K562 (cell line): ENCODE data around the gene CHRNA10. TPM values are rescaled to one million over a fixed set of nuclear protein-coding genes. Genes with fewer than 3 reads are reported as not detected.

ENCODE experiments used
- ATAC-seq: fragments of 200-7000 bp; cut with Tn5 transposase; 3 replicates; pipeline ENCODE4 v1.9.1; 2020; ENCODE audit warnings: moderate library complexity
- BruUV-seq: library from RNA; stranded (reverse); fragments of 400-500 nt; replicated peaks from 2 replicates; lab custom pipeline; 2021; lab: Mats Ljungman, UMichigan
- CTCF ChIA-PET: fragments of 300-600 bp; formaldehyde crosslinking; extraction: SDS; loops from one replicate; lab custom pipeline; 2021; ENCODE audit warnings: low intra/inter-chr PET ratio; lab: Yijun Ruan, JAX
- POLR2A ChIA-PET: fragments of 300-600, 350-650 bp; sonication (Branson Sonifier 250); formaldehyde crosslinking; extraction: SDS; loops from one replicate; lab custom pipeline; 2021; ENCODE audit warnings: antibody characterized with exemption, inconsistent platforms; lab: Yijun Ruan, JAX
- DNase-seq, 4 experiments: peaks; one replicate each; pipeline versions ENCODE4 v3.0.0 to v3.0.0-alpha.2; 2011 to 2018; ENCODE audit warnings: low spot score in 3 of 4, mixed read lengths in 3 of 4; ENCODE audit errors: extremely low read depth in 1 of 4
- FAIRE-seq: peaks from 2 replicates; lab custom pipeline; 2011; peaks lifted over from hg19 to GRCh38; lab: Jason Lieb, UNC
- H2AFZ ChIP-seq: 2 replicates; pipeline ENCODE4 v1.6.0; 2011; ENCODE audit warnings: low read depth, low read length, control low read depth, inconsistent platforms
- H3K27ac ChIP-seq: fragments of 200-600 bp; 3 replicates; pipeline ENCODE4 v1.8.0; 2011; ENCODE audit warnings: low read depth, mild to moderate bottlenecking, control low read depth, inconsistent platforms, low read length, moderate library complexity, mixed read lengths; ENCODE audit errors: extremely low read depth
- H3K27me3 ChIP-seq, 2 experiments: fragments of 300-600 bp in 1 of 2; 2 replicates in 1 of 2; 3 replicates in 1 of 2; pipeline versions ENCODE4 v1.6.0 to v1.8.0; 2011; ENCODE audit warnings: inconsistent platforms in 2 of 2, low read length in 2 of 2, mild to moderate bottlenecking in 1 of 2, mixed read lengths in 1 of 2, moderate library complexity in 1 of 2; ENCODE audit not compliant: control insufficient read depth in 2 of 2, insufficient read depth in 2 of 2
- H3K36me3 ChIP-seq: fragments of 300-600 bp; 3 replicates; pipeline ENCODE4 v1.8.0; 2011; ENCODE audit warnings: mild to moderate bottlenecking, low read length, inconsistent platforms; ENCODE audit not compliant: control insufficient read depth, insufficient read depth
- H3K4me1 ChIP-seq, 2 experiments: fragments of 200-600 bp in 1 of 2; replicated peaks in 1 of 2; 2 replicates in 1 of 2; 3 replicates in 1 of 2; pipeline versions ENCODE4 v1.5.1 to v1.8.0; 2011; ENCODE audit warnings: inconsistent platforms in 2 of 2, low read length in 2 of 2, mild to moderate bottlenecking in 1 of 2, mixed read lengths in 1 of 2, moderate library complexity in 1 of 2; ENCODE audit not compliant: control insufficient read depth in 2 of 2, insufficient read depth in 2 of 2
- H3K4me2 ChIP-seq: 2 replicates; pipeline ENCODE4 v1.6.1; 2011; ENCODE audit warnings: low read length, control low read depth, inconsistent platforms, mixed read lengths; ENCODE audit not compliant: insufficient read depth
- H3K4me3 ChIP-seq: fragments of 200-600 bp; sonication (generic), shearing (Covaris generic); 2 replicates; pipeline ENCODE4 v1.5.1; 2016; ENCODE audit warnings: control low read depth, inconsistent platforms
- H3K79me2 ChIP-seq: fragments of 200-600 bp; 3 replicates; pipeline ENCODE4 v1.8.0; 2011; ENCODE audit warnings: low read length, inconsistent platforms; ENCODE audit not compliant: control insufficient read depth, insufficient read depth
- H3K9ac ChIP-seq, 2 experiments: 2 replicates each; pipeline versions ENCODE4 v1.6.0 to v1.6.1; 2011; ENCODE audit warnings: low read depth in 2 of 2, low read length in 2 of 2, control low read depth in 1 of 2, inconsistent platforms in 1 of 2, mild to moderate bottlenecking in 1 of 2, mixed read lengths in 1 of 2; ENCODE audit not compliant: insufficient read depth in 1 of 2
- H3K9me1 ChIP-seq: one replicate; pipeline ENCODE4 v1.6.0; 2011; ENCODE audit warnings: inconsistent platforms, mild to moderate bottlenecking, low read length, moderate library complexity; ENCODE audit not compliant: control insufficient read depth, insufficient read depth
- H3K9me3 ChIP-seq: replicated peaks from 2 replicates; pipeline ENCODE4 v1.5.1; 2011; ENCODE audit warnings: low read depth, low read length, inconsistent platforms; ENCODE audit not compliant: control insufficient read depth, insufficient read depth
- H4K20me1 ChIP-seq: replicated peaks from 2 replicates; pipeline ENCODE4 v1.6.1; 2011; ENCODE audit warnings: low read length, inconsistent platforms, mixed read lengths; ENCODE audit not compliant: control insufficient read depth, insufficient read depth
- ARID3A ChIP-seq: IDR thresholded peaks from 2 replicates; pipeline ENCODE4 v1.6.1; 2012; ENCODE audit warnings: low read depth, low read length, improper control_type of control experiment, borderline replicate concordance
- C11orf30 ChIP-seq: fragments of 450-650 bp; IDR thresholded peaks from 2 replicates; pipeline ENCODE4 v1.6.1; 2016; ENCODE audit warnings: low read depth, mild to moderate bottlenecking
- CTCF ChIP-seq, 3 experiments: IDR thresholded peaks in 2 of 3; conservative IDR thresholded peaks in 1 of 3; 2 replicates each; pipeline ENCODE4 v1.5.1; 2011 to 2012; ENCODE audit warnings: low read length in 3 of 3, mild to moderate bottlenecking in 3 of 3, control low read depth in 2 of 3, improper control_type of control experiment in 1 of 3, inconsistent platforms in 1 of 3, low read depth in 1 of 3, mixed read lengths in 1 of 3, moderate library complexity in 1 of 3; ENCODE audit not compliant: insufficient read depth in 2 of 3
- E2F5 ChIP-seq: sonication (generic); formaldehyde crosslinking; IDR thresholded peaks from 2 replicates; pipeline ENCODE4 v1.8.0; 2022; ENCODE audit warnings: mild to moderate bottlenecking, missing genetic modification reagents
- EZH2 ChIP-seq: IDR thresholded peaks from 2 replicates; pipeline ENCODE4 v1.6.1; 2012; ENCODE audit warnings: low read depth, mild to moderate bottlenecking, inconsistent platforms, low read length, borderline replicate concordance
- PHB2 ChIP-seq: fragments of 450-650 bp; IDR thresholded peaks from 2 replicates; pipeline ENCODE4 v1.6.1; 2017; ENCODE audit warnings: low read depth
- SRSF1 ChIP-seq: fragments of 200-400 bp; formaldehyde crosslinking; IDR thresholded peaks from 2 replicates; pipeline ENCODE4 v1.6.1; 2017; ENCODE audit warnings: mild to moderate bottlenecking, low read depth, low read length, moderate library complexity
- SRSF9 ChIP-seq: fragments of 200-400 bp; formaldehyde crosslinking; IDR thresholded peaks from 2 replicates; pipeline ENCODE4 v1.6.1; 2017; ENCODE audit warnings: low read depth, low read length, borderline replicate concordance
- ZFPM2 ChIP-seq: fragments of 250-450 bp; sonication (Bioruptor Pico); IDR thresholded peaks from 2 replicates; pipeline ENCODE4 v1.5.1; 2022; ENCODE audit warnings: mild to moderate bottlenecking
- ZNF347 ChIP-seq: fragments of 450-650 bp; formaldehyde crosslinking; IDR thresholded peaks from 2 replicates; pipeline ENCODE4 v1.4.0; 2020; ENCODE audit warnings: low read depth, mild to moderate bottlenecking, moderate library complexity
- WGBS: fragments of 100-300 bp; shearing (Covaris generic); methylation state at CpG from one replicate; pipeline ENCODE4 v1.1.6; 2016; ENCODE audit warnings: low coverage, mixed read lengths; ENCODE audit not compliant: insufficient coverage; ENCODE audit errors: missing lambda C conversion rate; 5-methylcytosine and 5-hydroxymethylcytosine counted together
- in situ Hi-C: fragments of 300-500 bp; cut with MboI; formaldehyde crosslinking; loops from 4 replicates; pipeline ENCODE4 v1.15.0; 2018; ENCODE audit warnings: inconsistent platforms, mixed read lengths
- intact Hi-C: fragments of 100-400 bp; cut with micrococcal nuclease; formaldehyde crosslinking; loops from 2 replicates; pipeline ENCODE4 v1.14.2; 2022
- polyA plus RNA-seq, 8 experiments: library from polyadenylated mRNA; depleted of rRNA in 4 of 8; stranded (reverse) in 5 of 8; unstranded in 3 of 8; fragments of >200 nt; fragmentation: Nextera tagmentation in 2 of 8; fragmentation: Illumina TruSeq in 1 of 8; extraction: Ambion mirVana in 2 of 8; extraction: Trizol in 1 of 8; gene quantifications; 2 replicates each; pipeline versions ENCODE4 v1.2.1 to v1.2.3, GENCODE V29; 2011 to 2014; ENCODE audit warnings: inconsistent platforms in 1 of 8, missing spikeins in 1 of 8
- total RNA-seq, 7 experiments: library from RNA; depleted of rRNA in 6 of 7; stranded (reverse); fragments of >200 nt in 6 of 7; fragmentation: Illumina TruSeq in 2 of 7; extraction: Trizol in 2 of 7; gene quantifications; 2 replicates each; pipeline versions ENCODE4 v1.2.1 to v1.2.3, GENCODE V29; 2011 to 2021; ENCODE audit warnings: low replicate concordance in 1 of 7

Gene CHRNA10
- total and polyA plus RNA-seq, 9 of the 15 experiments (the other 6 are each of a cell fraction or from before 2014, with no cell fraction given) = 0.35 to 1.9 (median 0.81) TPM

- no peaks in the 10 kb centered on the region for H3K9me1 ChIP-seq
- ATAC-seq (no peak), FAIRE-seq (no peak), DNase-seq (peak in 1 of 4 experiments; percentile 27)
- in situ Hi-C loops (no loop called here), intact Hi-C loops (no loop called here)
- no TSS peak for BruUV-seq
- no peaks in the 10 kb centered on the region for H3K79me2 ChIP-seq
- H2AFZ ChIP-seq = no peak overlapping the region
- peaks cover 94% of the 10 kb centered on the region for H3K36me3 ChIP-seq
- H3K27ac ChIP-seq = no peak overlapping the region
- H3K27me3 ChIP-seq = no peaks in the 10 kb centered on the region
- H3K4me3 ChIP-seq = no peak overlapping the region
- 93% methylated on average over 9 of the region's 9 CpGs for WGBS
- no peaks in the 10 kb centered on the region; the same call in 1 of the 2 replicates for H4K20me1 ChIP-seq
- ChIA-PET POLR2A (interaction anchor here (0.6 to 1.0 kb wide), 2 partner anchors 13 to 1569 kb away, joined by 3 read pairs; no protein-coding TSS in a partner anchor), CTCF (no interaction called here)
- TF ChIP-seq CTCF (IDR thresholded peaks at IDR 0.05 in 2 of 3, conservative IDR thresholded peaks at IDR 0.05 in 1 of 3; ENCODE audit: insufficient read depth in 2 of 3, low read depth in 1 of 3, low read length in 3 of 3) = peak in 2 of 3 experiments; percentile 10 to 34; a peak in 1 of 6 replicates
- no peak for TF ChIP-seq PHB2
- H3K4me1 ChIP-seq = peaks cover 0 to 5% of the 10 kb centered on the region in 2 experiments; a peak in 3 of 5 replicates
- no peak overlapping the region for H3K4me2 ChIP-seq
- H3K9me3 ChIP-seq = no peaks in the 10 kb centered on the region
- H3K9ac ChIP-seq = no peak overlapping the region
Observed at GRCh38 chr11:3683039-3683438, 11.9 kb upstream of the CHRNA10 start.

GRCh38 chr11:3679077-3679476, 7.9 kb upstream of the CHRNA10 start:
- POLR2A ChIA-PET = no interaction called here
- Histone ChIP-seq H3K9me3 (no peaks in the 10 kb centered on the region), H3K9me1 (peaks cover 1% of the 10 kb centered on the region), H3K27ac (no peak overlapping the region), H3K4me3 (no peak overlapping the region), H3K9ac (no peak overlapping the region), H3K4me2 (no peak overlapping the region), H2AFZ (no peak overlapping the region), H3K4me1 (no peaks in the 10 kb centered on the region), H4K20me1 (no peaks in the 10 kb centered on the region; the same call in 1 of the 2 replicates), H3K27me3 (no peaks in the 10 kb centered on the region), H3K36me3 (peaks cover 93% of the 10 kb centered on the region), H3K79me2 (no peaks in the 10 kb centered on the region)
- in situ Hi-C loops (no loop called here), intact Hi-C loops (no loop called here)
- DNase-seq = no peak
- FAIRE-seq = no peak
- 97% methylated on average over 3 of the region's 3 CpGs for WGBS
- CTCF ChIA-PET = interaction anchor here (0.6 kb wide), 1 partner anchor 259 kb away, joined by 3 read pairs; no protein-coding TSS in a partner anchor
- ATAC-seq = no peak
- BruUV-seq = no TSS peak
- TF ChIP-seq ZNF347 (CRISPR knock-in tag) (no peak), ARID3A (no peak), ZFPM2 (no peak), C11orf30 (no peak), SRSF1 (no peak), SRSF9 (no peak), E2F5 (no peak), EZH2 (no peak)
